Choroid plexus epithelial cell (primary cell): ENCODE data around the gene PRICKLE1.

Experiments used
- DNase-seq: peaks from one replicate; pipeline ENCODE4 v3.0.0-alpha.2; 2010; ENCODE audit warnings: low read depth
- H3K4me3 ChIP-seq: 2 replicates; pipeline ENCODE4 v1.5.1; 2011; ENCODE audit warnings: low read depth, mild to moderate bottlenecking, control low read depth, low read length, moderate library complexity
- CTCF ChIP-seq: conservative IDR thresholded peaks from 2 replicates; pipeline ENCODE4 v1.5.1; 2011; ENCODE audit warnings: low read depth, mild to moderate bottlenecking, control low read depth, inconsistent platforms, low read length, moderate library complexity

PRICKLE1 gene

GRCh38 chr12:42407306-42407705, 182.2 kb downstream of the PRICKLE1 start:
- TF ChIP-seq CTCF, result no peak
- H3K4me3 ChIP-seq, result no peak overlapping the region
- no peak for DNase-seq
